SKM-1 treated with dmso at 0.1 percent for 144 hours (cell line): ENCODE results near the gene AMOTL2.

Experiments used
- DNase-seq: peaks from one replicate; lab custom pipeline; 2025; ENCODE audit not compliant: unreplicated experiment; lab: John Stamatoyannopoulos, UW

The AMOTL2 gene

DNA sequence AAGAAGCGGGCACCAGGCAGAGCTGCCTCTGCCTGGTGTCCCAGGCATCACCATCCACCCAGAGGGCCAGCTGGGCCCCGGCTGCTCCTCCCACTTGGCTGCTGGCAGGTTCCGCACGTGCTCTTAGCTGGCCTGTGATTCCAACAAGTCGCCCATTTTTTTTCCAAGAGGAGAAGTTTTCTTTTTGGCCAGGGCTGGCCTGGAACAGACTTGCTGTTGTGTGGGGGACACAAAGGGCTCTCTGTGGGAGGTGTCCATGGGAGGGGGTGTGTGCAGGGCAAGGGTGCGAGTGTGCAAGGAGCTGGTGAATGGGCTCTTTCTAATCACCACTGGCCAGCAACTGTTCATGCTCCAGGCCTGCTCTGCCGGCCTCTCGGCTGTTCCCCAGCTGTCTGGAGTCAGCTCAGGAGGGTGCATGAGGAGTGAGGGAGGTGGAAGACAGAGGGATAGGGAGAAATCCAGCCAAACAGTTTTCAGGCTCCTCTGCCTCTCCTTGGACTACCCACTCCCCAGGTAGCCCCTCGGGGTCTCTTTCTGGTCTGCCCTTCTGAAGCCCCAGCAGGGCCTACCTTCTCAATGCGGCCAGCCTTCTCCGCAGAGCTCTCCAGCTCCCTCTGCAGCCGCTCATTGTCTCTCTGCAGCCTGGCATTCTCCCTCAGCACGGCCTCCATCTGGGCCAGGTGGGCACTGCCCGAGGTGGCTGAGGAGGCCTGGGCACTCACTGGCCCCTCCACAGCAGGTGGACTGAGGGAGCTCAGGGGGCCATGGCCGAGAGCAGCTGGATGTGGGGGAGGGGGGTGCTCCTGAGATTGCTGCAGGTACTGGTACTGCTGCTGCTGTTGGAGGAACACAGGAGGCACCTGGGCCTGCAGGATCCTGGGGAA is 7.1 kb downstream of the AMOTL2 start:
- no peak for DNase-seq

DNA sequence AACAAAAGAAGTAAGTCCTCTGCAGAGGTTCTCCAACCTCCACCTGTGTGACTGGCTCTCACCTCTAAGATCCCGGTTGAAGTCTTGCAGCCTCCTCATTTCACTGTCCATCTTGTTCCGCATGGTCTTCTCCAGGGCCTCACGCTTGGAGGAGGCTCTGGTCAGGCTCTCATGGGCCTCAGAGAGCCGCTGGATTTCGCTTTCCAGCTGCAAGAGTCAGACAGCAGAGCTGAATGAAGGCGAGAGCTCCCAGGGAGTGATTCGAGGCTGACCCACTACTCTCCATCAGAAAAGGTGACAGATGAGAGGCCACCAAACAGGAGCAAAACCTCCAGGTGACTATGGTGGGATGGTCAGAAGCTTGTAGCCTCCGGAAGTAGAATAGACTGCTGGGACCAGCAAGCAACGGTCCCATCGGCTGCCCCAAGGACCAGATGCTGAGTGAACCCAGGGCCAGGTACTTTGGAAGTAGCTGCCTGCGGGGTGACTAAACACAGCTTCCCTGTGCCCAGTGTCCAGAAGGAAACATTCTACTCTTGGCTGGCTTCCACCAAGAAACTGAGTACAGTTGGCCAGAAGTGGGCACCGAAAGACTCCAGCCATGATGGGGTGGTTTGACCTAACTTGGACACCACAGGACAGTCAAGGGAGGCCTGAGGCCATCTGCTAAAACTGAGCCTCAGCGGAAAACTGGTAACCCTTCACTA is 7.9 kb downstream of the AMOTL2 start:
- no peak for DNase-seq

DNA sequence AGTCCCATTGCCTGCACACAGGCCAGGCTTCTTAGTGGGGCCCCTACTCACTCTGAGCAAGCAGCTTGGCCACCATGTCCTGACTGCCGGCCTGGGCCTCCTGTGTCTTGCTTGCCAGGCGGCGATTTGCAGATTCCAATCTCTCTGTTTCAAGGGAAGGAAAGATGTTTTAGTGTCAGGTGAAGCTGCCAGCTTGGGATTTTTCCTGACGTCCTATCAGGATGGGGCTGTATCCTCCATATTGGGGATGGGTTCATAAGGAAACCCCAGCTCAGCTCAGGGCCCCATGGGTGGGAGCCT is 8.5 kb downstream of the AMOTL2 start:
- DNase-seq = no peak

- DNase-seq = no peak
Measured at GRCh38 chr3:134364936-134365765, 9.1 kb downstream of the AMOTL2 start.

GRCh38 chr3:134364061-134364935 is 9.9 kb downstream of the AMOTL2 start:
- DNase-seq = no peak

- DNase-seq = no peak
Measured at GRCh38 chr3:134363381-134363755, 10.9 kb downstream of the AMOTL2 start.

- DNase-seq = no peak
Measured at GRCh38 chr3:134362670-134363380, 11.4 kb downstream of the AMOTL2 start.

DNA sequence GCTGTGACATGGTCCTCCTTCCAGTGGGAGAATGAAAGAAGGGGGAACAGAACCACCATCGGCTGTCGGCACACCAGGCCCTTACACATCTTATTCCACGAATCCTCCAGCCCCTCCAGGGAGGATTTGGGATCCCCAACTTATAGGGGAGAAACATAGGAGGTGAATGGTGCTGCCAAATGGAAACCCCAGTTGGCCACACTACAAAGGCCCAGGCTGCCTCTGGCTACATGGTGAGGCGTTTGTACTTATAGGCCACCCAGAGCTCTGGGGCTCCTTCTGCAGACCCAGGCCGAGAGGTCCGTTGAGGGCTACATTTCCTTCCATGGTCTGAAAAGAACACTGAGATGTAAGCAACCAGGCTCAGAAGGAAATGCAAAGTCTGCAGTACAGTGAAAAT is 12.0 kb downstream of the AMOTL2 start:
- no peak for DNase-seq

GRCh38 chr3:134361162-134361835 is 12.9 kb downstream of the AMOTL2 start:
- DNase-seq = no peak

GRCh38 chr3:134360046-134360445 is 14.2 kb downstream of the AMOTL2 start:
- no peak for DNase-seq

- DNase-seq = no peak
Measured at GRCh38 chr3:134359121-134360010, 14.9 kb downstream of the AMOTL2 start.

GRCh38 chr3:134357914-134358811 is 16.1 kb downstream of the AMOTL2 start:
- no peak for DNase-seq

GRCh38 chr3:134357261-134357913 is 16.9 kb downstream of the AMOTL2 start:
- DNase-seq = no peak

- no peak for DNase-seq
Measured at GRCh38 chr3:134356411-134357040, 17.7 kb downstream of the AMOTL2 start.

DNA sequence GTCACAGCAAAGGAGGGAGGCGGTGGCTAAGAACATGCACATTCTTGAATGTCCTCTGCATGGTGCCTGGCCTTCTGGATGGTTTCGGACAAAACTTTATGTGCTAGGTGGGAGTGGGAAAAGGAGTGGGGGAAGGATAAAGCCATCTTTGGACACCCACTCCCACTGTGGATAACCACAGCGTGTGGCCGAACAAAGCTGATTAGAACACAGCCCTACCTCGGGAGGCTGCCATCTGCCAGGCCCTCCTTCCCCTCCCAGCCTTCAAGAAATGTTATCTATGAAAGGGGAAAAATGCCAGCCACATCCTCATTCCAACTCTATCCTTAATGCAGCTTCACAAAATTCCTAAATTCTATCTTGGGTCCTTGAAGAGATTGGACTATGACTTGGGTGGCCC is 18.8 kb downstream of the AMOTL2 start:
- DNase-seq = no peak

- no peak for DNase-seq
Measured at GRCh38 chr3:134354612-134355251, 19.5 kb downstream of the AMOTL2 start.
